ENCODE data around the gene FAM83B.

FAM83B gene

DNA sequence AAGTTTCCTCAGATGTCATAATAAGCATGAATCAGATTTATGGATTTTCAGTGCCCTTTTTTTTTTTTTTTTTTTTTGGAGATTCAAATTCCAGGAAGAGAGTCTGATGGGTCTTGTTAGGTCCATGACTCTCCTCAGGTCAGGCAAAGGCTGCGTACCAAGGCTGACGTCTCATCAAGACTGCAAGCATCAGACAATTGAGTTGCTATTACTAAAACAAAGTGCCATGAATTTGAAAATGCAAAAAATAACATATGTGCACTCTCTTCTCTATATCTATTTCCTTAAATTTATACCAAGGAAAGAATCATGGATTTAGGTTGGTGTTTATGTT lies 134.7 kb downstream of the FAM83B start:
- no peak for DNase-seq (ENCODE audit: low spot score)

DNA sequence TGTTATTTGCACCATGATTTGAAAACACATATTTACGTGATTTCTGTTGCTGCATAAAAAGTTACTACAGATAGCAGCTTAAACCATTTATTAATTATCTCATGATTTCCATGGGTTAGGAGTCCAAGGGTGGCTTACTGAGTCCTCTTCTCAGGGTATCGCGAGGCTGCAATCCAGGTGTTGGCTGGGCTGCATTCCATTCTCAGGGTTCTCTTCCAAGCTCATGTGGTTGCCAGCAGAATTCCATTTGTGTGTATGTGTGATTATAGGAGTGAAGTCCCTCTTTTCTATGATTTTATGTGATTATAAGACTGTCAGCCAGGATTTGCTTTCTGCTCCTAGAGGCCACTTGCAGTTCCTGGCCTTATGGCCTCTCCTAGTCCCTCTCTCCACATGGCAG lies 135.1 kb downstream of the FAM83B start:
- no peak for DNase-seq (ENCODE audit: low spot score)

DNA sequence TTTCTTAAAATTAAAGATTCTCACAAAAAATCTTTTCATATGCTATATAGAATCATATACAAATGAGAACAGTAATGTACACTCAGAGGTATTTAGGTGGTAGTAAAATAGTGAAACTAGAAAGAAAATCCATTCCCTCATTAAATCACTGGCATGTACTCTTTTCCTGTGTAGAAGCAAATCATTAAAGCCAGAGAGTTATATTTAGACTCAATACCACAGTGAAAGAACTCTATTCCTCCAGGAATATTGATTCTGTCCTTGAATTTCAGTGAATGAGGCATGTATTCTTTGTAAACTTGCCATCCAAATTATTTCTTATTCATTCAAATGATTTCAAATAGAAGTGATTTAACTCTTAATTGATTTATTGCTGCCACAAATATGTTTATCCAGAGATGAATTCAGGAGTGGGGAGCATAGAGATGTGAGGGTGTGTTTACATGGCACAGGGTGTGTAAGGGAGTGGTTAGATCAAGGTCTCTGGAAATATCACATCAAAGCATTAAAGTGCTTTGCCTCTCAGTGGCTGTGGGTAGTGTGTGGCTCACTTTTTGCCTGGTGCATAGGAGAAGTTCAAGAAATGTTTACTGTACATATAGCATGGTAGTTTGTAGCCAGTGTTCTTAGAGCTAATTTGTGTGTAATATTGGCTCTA lies 141.2 kb downstream of the FAM83B start:
- no peak for DNase-seq (ENCODE audit: low spot score)

DNA sequence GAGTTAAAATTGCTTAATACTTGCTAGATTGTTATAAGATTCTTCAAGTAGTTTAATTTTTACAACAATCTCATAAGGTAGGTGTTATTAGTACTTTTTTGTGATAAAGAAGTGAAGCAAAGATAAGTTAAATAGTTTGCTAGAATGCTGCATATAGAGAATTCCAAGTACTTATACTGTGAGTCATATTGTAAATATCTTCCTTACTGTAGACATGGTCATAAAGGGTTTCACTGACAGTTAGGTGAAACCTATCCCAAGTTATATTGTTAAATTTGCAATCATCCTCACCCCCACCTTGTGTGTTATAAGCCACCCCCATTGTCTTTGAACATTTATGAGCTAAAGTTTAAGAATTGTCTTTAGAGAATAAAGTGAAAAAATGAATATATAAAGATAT lies 142.0 kb downstream of the FAM83B start:
- DNase-seq (ENCODE audit: low spot score) = no peak

DNA sequence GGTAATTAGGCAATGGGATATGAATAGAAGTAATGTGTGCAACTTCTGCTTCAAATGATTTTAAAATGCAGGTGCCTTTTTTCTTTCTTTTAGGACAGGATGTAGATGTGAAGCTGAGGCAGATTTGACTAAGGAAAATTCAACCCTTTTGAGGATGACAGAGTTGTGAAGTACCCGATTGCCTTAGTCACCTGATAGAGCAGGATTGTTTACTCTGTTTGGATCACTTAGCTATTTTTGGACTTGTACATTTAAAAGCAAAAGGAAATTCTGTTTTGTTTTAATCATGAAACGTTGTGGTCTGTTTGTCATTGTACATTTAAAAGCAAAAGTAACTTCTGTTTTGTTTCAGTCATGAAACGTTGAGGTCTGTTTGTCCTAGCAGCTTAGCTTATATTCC lies 143.4 kb downstream of the FAM83B start:
- no peak for DNase-seq (ENCODE audit: low spot score)

Data from NAMALWA (cell line).